OCI-LY7 (cell line): ENCODE results near the gene ADAM12. TPM values are rescaled to one million over a fixed set of nuclear protein-coding genes. Genes with fewer than 3 reads are reported as not detected.

Source experiments
- BruUV-seq: library from RNA; stranded (reverse); fragments of 400-500 nt; replicated peaks from 2 replicates; lab custom pipeline; 2021; lab: Mats Ljungman, UMichigan
- CTCF ChIA-PET: fragments of 300-600 bp; sonication (Branson Sonifier 250); formaldehyde crosslinking; loops from one replicate; lab custom pipeline; 2022; ENCODE audit warnings: antibody characterized with exemption; ENCODE audit not compliant: unreplicated experiment; lab: Charles Lee
- POLR2A ChIA-PET: fragments of 300-600 bp; sonication (Branson Sonifier 250); formaldehyde crosslinking; loops from one replicate; lab custom pipeline; 2022; ENCODE audit warnings: antibody characterized with exemption; lab: Charles Lee
- DNase-seq: peaks from one replicate; pipeline ENCODE4 v3.0.0-alpha.2; 2015; ENCODE audit warnings: low spot score
- H2AFZ ChIP-seq: fragments of 200-600 bp; sonication (generic), shearing (Covaris generic); 2 replicates; pipeline ENCODE4 v1.6.1; 2014; ENCODE audit warnings: mild to moderate bottlenecking, antibody characterized with exemption, low read length, moderate library complexity
- H3K27ac ChIP-seq: fragments of 200-600 bp; sonication (generic); 2 replicates; pipeline ENCODE4 v1.5.1; 2014; ENCODE audit warnings: mixed run types, low read depth, mild to moderate bottlenecking, moderate library complexity, low read length, inconsistent platforms; ENCODE audit not compliant: poor library complexity, severe bottlenecking
- H3K36me3 ChIP-seq: fragments of 200-600 bp; sonication (generic); 2 replicates; pipeline ENCODE4 v1.6.1; 2014; ENCODE audit warnings: mild to moderate bottlenecking, antibody characterized with exemption, low read length, moderate library complexity, mixed read lengths; ENCODE audit not compliant: insufficient read depth
- H3K4me1 ChIP-seq: fragments of 200-600 bp; sonication (generic); 2 replicates; pipeline ENCODE4 v1.5.1; 2014; ENCODE audit warnings: mild to moderate bottlenecking, low read length; ENCODE audit not compliant: insufficient read depth, poor library complexity, severe bottlenecking
- H3K4me2 ChIP-seq: fragments of 200-600 bp; sonication (generic); 2 replicates; pipeline ENCODE4 v1.6.1; 2014; ENCODE audit warnings: mild to moderate bottlenecking, low read length
- H3K4me3 ChIP-seq: fragments of 200-600 bp; sonication (generic); 2 replicates; pipeline ENCODE4 v1.5.1; 2014; ENCODE audit warnings: mild to moderate bottlenecking, low read depth, low read length; ENCODE audit not compliant: poor library complexity, severe bottlenecking
- H3K79me2 ChIP-seq: fragments of 200-600 bp; sonication (generic); 2 replicates; pipeline ENCODE4 v1.6.1; 2016; ENCODE audit warnings: low read depth, mild to moderate bottlenecking, low read length, moderate library complexity, mixed read lengths; ENCODE audit not compliant: insufficient read depth
- H3K9me2 ChIP-seq: fragments of 200-600 bp; sonication (generic); 2 replicates; pipeline ENCODE4 v1.6.1; 2016; ENCODE audit warnings: mild to moderate bottlenecking, low read length, mixed read lengths; ENCODE audit not compliant: insufficient read depth
- H3K9me3 ChIP-seq: fragments of 200-600 bp; sonication (generic); 2 replicates; pipeline ENCODE4 v1.6.1; 2014; ENCODE audit warnings: mild to moderate bottlenecking, mixed run types, low read length, mixed read lengths
- H4K20me1 ChIP-seq: fragments of 200-600 bp; sonication (generic); 2 replicates; pipeline ENCODE4 v1.6.1; 2014; ENCODE audit warnings: mild to moderate bottlenecking, antibody characterized with exemption, low read length, moderate library complexity, mixed read lengths; ENCODE audit not compliant: insufficient read depth
- EZH2phosphoT487 ChIP-seq: fragments of 200-600 bp; sonication (generic); IDR thresholded peaks from 2 replicates; pipeline ENCODE4 v1.6.1; 2018; ENCODE audit warnings: low read depth, borderline replicate concordance, mild to moderate bottlenecking, mixed run types, antibody characterized with exemption, low read length, moderate library complexity, mixed read lengths
- intact Hi-C: fragments of 100-400 bp; cut with micrococcal nuclease; formaldehyde crosslinking; loops from one replicate; pipeline ENCODE4 v1.10.0; 2022; ENCODE audit not compliant: unreplicated experiment
- total RNA-seq, 2 experiments: library from RNA; depleted of rRNA in 1 of 2; stranded (reverse); fragments of >200 nt in 1 of 2; shearing (Covaris generic) in 1 of 2; gene quantifications; 2 replicates each; pipeline ENCODE4 v1.2.3, GENCODE V29; 2014 to 2022
- TF ChIP-seq, protein P1 (sequence below): fragments of 200-600 bp; sonication (generic); conservative IDR thresholded peaks from 2 replicates; pipeline ENCODE4 v1.5.1; 2014; ENCODE audit warnings: mild to moderate bottlenecking, antibody characterized with exemption, low read length, moderate library complexity, mixed read lengths

ADAM12 gene
- total RNA-seq, 2 experiments from 2014 or later, result 0.06 TPM; not detected in 1

DNA sequence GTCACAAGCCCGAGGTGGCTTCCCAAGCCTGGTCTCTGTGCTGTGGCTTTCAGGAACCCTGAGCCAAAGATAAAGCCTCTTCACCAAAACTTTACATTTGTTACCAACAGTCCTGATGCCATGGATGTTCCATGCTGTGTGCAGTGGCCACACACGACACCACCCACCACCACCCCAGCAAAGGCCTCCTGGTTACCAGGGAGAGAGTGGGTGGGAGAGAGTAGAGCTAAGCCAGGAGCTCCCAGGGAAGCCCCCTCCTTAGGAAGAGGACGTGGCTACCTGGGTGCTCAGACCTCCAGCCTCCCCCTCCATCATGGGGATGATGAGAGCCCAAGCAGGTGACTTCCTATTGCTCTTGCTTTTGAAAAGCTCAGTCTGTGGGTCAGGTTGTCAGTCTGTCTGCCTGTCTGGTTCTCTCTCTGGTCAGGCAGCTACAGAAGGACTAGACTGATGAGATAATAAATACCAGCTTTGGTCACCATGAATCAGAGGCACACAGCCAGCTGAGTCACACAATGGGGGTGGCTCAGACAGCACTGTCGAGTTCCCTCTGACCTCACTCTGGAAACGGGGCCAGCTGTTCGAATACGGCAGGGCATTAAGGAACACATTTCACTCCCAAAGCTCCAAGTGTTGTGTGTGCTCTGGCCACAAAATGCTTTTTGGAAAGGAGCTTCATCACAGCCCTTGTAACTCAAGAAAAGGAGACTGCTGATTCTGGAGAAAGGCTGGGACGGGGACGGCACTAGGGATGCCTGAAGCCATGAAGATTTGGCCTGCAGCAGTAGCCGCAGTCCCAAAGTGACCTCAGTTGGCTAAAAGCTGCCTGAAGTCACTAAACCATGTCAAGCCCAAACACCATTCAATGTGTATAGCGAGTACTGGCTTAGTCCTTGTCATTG, 325.9 kb downstream of the ADAM12 start:
- Histone ChIP-seq H3K9me2 (no peaks in the 10 kb centered on the region), H3K79me2 (no peaks in the 10 kb centered on the region), H4K20me1 (no peaks in the 10 kb centered on the region), H3K9me3 (no peaks in the 10 kb centered on the region), H3K27ac (no peak overlapping the region), H3K4me3 (no peak overlapping the region), H2AFZ (no peak overlapping the region), H3K4me2 (no peak overlapping the region), H3K4me1 (no peaks in the 10 kb centered on the region), H3K36me3 (no peaks in the 10 kb centered on the region)
- ChIA-PET POLR2A (interaction anchor here (0.5 kb wide), 1 partner anchor 1576 kb away, joined by 3 read pairs; no protein-coding TSS in a partner anchor), CTCF (no interaction called here)
- intact Hi-C loops, result no loop called here
- TF ChIP-seq, protein P1, sequence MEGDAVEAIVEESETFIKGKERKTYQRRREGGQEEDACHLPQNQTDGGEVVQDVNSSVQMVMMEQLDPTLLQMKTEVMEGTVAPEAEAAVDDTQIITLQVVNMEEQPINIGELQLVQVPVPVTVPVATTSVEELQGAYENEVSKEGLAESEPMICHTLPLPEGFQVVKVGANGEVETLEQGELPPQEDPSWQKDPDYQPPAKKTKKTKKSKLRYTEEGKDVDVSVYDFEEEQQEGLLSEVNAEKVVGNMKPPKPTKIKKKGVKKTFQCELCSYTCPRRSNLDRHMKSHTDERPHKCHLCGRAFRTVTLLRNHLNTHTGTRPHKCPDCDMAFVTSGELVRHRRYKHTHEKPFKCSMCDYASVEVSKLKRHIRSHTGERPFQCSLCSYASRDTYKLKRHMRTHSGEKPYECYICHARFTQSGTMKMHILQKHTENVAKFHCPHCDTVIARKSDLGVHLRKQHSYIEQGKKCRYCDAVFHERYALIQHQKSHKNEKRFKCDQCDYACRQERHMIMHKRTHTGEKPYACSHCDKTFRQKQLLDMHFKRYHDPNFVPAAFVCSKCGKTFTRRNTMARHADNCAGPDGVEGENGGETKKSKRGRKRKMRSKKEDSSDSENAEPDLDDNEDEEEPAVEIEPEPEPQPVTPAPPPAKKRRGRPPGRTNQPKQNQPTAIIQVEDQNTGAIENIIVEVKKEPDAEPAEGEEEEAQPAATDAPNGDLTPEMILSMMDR, result no peak
- TF ChIP-seq EZH2phosphoT487, result no peak
- no TSS peak for BruUV-seq
- no peak for DNase-seq

DNA sequence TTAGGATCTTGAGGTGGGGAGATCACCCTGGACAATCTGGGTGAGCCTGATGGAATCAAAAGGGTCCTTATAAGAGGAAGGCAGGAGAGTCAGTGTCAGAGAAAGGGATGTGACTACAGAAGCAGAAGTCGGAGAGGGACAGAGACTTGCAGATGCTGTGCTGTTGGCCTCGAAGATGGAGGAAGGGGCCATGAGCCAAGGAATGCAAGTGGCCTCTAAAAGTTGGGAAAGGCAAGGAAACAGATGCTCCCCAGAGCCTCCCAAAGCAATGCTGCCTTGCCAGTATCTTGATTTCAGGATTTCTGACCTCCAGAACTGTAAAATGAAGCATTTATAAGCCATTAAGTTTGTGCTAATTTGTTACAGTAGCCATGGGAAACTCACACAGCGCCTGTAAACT, 326.8 kb downstream of the ADAM12 start:
- H3K27ac ChIP-seq, result no peak overlapping the region
- no peaks in the 10 kb centered on the region for H3K9me3 ChIP-seq
- no peak overlapping the region for H2AFZ ChIP-seq
- H4K20me1 ChIP-seq, result no peaks in the 10 kb centered on the region
- no peak for DNase-seq
- TF ChIP-seq EZH2phosphoT487, result no peak
- TF ChIP-seq, protein P1, result no peak
- H3K9me2 ChIP-seq, result no peaks in the 10 kb centered on the region
- ChIA-PET CTCF (no interaction called here), POLR2A (no interaction called here)
- no peak overlapping the region for H3K4me3 ChIP-seq
- BruUV-seq, result no TSS peak
- H3K79me2 ChIP-seq, result no peaks in the 10 kb centered on the region
- no peaks in the 10 kb centered on the region for H3K4me1 ChIP-seq
- intact Hi-C loops, result no loop called here
- no peak overlapping the region for H3K4me2 ChIP-seq
- no peaks in the 10 kb centered on the region for H3K36me3 ChIP-seq
